ENCODE results near the gene MARK4.
A peak's percentile ranks its signal among the peaks of the same experiment; 100 is the strongest.

The MARK4 gene

DNA sequence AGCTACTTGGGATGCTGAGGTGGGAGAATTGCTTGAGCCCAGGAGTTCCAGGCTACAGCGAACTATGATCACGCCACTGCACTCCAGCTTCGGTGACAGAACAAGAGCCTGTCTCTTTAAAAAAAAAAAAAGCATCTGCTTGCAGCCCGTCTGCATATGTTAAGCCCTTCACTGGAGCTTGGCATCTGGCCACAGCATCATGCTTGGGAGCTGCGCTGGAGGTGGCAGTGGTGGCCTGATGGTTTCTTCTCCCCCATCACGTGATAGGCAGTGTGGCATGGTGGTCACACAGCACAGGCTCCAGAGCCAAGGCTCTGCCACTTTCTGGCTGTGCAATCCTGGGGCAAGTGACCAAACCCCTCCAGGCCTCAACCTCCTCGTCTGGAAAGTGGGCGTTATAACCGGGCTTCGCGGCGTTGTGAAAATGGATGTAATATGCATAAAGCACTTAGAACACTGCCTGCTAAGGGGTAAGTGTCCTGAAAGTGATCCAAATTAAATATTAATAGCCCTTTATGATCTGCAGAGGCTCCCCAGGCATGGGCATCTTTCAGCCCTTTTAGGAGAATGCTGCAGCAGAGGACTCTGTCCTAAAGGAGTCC lies 24.4 kb downstream of the MARK4 start:
- no peak for DNase-seq

DNA sequence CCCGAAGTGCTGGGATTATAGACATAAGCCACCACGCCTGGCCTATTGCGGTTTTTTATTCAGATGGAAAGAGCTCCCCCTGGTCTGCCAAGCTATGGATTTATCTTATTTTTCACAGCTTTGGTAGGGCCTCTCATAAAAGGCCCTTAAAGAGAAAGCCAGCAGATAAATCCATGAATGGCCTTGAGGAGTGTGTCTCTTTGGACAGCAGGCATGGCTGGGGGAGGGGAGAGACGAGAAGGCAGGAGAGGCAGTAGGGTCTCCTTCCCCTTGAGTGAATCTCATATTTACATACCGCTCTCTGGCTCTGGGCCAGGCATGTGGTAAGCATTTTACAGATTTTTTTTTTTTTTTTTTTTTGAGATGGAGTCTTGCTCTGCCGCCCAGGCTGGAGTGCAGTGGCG lies 25.2 kb downstream of the MARK4 start:
- no peak for DNase-seq

DNA sequence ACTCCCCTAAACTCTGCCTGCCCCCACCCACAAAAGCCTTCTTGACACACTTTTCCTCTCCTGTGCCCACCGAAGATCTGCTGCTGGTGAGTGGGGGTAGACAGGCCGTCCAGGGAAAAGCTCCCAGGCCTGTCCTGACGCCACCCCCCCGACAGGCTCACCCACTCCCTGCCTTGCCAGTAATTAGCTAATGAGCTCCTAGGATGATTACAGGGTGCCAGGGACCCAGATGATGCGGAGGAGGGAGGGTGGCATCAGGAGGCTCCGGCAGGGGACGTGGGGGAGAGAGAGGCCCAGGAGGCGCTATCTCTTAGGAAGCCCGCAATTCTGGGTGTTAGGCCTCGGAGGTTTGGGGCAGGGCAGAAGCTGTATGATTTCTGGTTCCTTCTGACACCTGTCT lies 27.0 kb downstream of the MARK4 start:
- no peak for DNase-seq

DNA sequence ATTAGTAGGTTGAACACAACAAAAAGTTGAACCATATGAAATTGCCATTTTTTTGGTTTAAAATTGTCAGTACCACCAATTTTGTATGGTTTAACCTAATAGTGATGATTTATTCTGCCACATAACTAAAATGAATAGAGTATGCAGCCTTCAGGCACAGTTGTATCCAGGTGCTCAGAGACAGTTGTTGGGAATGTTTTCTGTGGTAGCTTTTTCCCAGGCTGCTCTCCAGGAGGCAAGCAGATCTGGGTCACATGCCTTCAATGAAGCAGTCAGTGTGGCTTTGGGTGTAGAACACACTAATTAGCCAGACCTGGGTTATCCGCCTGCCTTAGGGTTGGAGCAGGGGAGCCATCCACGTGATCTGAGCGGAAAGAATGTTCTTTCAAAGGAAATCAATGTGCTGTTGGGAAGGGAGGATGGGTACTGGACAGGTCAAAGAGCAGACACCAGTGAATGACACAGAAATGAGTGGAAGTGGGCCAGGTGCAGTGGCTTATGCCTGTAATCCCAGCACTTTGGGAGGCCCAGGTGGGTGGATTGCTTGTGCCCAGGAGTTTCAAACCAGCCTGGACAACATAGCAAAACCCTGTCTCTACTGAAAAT lies 28.6 kb downstream of the MARK4 start:
- no peak for DNase-seq

DNA sequence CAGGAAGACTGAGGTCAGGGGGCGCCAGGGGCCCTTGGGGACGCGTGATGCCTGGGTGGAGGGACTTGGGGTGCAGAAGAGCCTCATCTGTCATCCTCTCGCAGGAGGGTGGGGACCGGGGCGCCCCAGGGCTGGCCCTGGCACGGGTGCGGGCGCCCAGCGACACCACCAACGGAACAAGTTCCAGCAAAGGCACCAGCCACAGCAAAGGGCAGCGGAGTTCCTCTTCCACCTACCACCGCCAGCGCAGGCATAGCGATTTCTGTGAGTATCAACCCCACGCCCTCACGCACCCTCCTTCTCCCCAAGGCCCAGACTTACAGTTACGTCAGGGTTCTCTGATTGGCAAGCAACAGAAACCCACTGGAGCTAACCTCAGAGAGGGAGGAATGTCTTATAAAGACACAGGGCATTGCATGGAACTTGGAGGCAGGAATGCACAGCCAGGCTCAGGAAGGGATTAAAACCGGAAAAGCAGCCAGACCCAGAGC lies 29.4 kb downstream of the MARK4 start:
- DNase-seq, result no peak

DNA sequence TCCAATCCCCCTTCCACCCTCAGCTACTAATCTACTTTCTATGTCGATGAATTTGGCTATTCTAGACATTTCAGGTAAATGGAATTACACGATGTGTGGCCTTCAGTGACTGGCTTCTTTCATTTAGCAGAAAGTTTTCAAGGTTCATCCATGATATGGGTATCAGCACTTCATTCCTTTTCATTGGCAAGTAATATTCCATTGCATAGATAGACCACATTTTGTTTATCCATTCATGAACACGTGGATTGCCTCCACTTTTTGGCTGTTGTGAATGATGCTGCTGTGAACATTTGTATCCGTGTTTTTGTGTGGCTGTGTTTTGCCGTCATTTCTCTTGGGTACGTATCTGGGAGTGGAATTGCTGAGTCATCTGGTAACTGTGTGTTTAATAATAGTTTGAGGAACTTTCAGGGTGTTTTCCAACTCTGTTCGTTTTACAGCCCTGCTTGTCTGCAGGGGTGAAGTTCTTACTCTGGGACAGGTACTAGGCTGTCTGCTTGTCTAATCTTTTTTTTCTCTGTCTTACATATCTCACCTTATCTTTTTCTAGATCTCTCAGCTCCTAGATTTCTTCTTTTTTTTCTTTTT lies 32.5 kb downstream of the MARK4 start:
- DNase-seq, result no peak

DNA sequence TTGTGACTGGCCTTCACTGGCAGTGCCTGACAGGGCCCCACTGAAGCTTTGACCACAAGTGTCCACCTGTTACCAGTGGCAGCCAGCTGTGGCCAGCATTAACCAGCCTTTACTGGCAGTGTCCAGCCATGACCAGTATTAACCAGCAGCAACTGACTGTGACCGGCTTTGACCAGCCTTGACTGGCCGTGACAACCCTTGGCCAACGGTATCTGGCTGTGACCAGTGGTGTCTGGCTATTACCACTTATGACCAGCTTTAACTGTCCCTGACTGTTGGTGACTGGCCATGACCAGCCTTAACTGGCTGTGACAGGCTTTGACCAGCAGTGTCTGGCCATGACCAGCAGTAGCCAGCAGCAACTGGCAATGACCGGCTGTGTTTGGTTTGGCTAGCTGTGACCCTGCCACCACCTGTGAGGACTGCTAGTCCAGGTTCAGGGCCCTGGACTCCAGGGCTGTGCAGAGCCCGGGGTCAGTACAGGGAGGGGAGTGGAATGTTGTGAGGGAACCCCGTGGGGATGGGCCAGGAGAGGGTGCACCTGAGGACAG lies 39.4 kb downstream of the MARK4 start:
- DNase-seq, result no peak

DNA sequence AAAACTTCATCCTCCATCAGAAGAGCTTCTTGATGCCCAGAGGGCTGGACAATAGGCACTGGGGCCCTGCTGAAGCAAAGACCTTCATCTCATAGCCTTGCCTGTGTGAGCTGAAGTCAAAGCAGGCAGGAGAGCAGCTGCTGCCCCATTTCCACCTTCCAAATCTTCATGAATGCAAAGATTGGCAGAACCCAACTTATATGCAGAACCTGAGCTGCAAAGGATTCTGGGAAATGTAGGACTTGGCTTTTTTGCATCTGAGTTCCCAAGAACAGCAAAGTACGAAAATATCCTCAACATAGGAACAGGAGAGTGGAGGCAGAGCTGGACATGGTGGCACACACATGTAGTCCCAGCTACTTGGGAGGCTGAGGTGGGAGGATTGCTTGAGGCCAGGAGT lies 40.8 kb downstream of the MARK4 start:
- DNase-seq, result no peak

DNA sequence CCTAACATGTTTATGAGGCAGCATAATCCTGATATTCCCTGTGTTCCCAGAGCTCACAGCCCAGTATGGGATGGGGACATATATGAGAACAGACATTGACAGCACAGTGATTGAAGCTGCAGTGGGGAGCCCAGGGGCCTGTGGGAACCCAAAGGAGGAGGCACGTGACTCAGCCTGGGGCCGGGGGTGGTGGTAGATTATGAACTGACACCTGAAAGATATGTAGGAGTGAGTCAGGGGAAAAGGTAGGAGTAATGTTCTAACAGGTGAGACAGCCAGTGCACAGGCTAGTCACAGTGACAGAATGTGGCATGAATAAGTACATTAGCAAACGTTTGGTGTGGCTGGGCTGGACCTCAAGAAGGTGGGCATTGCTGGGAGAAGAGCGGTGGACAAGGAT lies 42.6 kb downstream of the MARK4 start:
- DNase-seq, result peak in 1 of 2 experiments; percentile 6

DNA sequence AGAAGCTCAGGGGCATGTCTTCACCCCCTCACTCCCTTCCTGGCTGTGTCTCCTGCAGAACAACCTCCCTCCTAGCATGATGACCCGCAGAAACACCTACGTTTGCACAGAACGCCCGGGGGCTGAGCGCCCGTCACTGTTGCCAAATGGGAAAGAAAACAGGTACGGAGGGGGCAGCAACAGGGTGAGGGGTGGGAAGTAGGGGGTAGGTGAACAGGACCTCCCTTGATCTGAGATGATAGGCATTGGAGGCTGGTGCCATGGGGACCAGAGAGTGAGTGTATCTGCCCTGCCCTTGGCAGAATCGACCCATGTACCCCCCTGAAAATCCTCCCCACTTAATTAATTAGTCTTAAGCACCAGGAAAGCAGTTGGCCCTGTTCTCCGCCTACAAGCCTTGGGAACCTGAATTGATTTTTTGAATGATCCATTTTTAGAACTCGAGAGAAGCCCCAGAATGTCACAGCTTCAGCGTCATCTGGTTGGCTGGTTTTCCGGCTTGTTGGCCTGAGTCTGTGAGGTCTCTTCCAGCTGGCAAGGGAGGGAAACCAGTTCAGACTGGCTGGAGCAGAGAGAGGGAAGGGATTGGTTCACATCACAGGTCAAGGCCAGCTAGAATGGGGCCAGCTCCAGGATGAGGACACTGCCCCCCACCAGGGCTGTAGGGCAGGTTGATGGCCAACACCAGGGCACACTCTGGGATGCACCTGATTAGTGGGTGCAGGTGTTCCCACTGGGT lies 43.4 kb downstream of the MARK4 start:
- no peak for DNase-seq

DNA sequence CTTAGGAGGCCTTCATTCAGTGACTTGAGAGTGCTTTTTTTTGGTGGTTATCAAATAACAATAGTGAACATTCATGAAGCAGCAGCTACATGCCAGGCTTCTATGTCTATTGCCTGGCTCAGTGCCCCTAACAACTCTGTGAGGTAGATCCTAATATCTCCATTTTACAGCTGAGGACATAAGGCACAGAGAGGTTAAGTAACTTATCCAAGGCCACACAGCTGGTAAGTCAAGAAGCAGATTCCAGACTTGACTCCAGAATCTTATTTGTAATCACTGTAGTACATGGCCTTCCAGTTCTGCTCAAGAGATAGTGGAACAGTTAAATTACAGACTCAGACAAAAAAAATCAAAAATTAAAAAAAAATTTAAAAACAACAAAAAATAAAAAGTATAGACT lies 44.8 kb downstream of the MARK4 start:
- DNase-seq, result no peak

DNA sequence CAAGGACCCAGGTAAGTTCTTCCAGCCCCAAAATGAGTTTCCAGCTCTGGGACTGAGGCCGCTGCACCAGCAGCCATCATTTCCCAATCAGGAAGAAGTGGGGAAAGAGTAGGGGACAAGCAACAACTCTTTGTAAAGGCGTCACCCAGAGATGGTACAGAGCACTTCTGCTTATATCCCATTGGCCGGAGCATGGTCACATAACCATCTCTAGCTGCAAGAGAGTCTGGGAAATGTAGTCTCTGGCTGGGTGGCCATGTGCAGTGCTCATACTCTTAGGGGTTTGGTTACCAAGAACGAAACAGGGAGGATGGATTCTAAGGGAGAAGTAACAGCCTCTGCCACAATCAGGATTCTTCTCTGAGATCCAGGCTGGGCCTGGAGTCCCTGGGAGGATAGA lies 45.3 kb downstream of the MARK4 start:
- DNase-seq, result no peak

DNA sequence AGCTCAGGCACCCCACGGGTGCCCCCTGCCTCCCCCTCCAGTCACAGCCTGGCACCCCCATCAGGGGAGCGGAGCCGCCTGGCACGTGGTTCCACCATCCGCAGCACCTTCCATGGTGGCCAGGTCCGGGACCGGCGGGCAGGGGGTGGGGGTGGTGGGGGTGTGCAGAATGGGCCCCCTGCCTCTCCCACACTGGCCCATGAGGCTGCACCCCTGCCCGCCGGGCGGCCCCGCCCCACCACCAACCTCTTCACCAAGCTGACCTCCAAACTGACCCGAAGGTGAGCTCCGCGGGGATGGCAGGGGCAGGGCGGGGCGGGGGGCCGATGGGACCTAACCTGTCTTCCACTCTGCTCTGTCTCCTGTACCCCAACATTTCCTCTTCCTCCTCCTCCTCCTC lies 46.6 kb downstream of the MARK4 start:
- DNase-seq, result no peak

DNA sequence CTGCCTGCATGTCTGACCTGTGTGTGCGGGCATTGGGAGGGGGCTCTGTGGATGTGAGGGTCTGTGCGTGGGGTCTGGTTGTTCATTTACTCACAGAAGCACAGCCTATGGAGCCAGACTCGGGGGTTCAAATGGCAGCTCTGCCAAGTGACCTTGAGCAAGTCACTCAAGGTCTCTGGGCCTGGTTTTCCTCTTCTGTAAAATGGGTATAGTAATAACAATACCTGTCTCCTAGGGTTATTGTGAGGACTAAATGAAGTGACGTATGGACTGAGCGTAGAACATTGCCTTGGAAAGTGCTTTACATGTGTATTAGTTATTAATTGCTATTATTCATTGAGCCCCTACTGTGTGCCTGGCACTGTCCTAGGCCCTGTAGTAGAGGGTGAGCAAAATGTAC lies 47.2 kb downstream of the MARK4 start:
- no peak for DNase-seq

DNA sequence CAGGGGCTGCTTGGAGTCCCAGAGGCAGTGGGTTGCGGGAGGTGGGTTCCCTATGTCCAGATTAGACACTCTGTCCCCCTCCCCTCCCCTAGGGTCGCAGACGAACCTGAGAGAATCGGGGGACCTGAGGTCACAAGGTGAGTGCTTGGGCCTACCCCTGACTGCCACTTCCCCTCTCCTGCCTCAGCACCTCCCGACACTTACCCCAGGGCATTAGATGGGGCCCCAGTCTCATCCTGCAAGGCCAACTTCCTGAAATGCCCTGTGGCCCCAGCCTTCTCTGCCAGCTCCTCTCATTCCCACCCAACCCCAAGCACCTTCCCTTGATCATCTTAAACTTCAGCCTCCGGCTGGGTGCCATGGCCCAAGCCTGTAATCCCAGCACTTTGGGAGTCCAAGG lies 48.6 kb downstream of the MARK4 start:
- no peak for DNase-seq

DNA sequence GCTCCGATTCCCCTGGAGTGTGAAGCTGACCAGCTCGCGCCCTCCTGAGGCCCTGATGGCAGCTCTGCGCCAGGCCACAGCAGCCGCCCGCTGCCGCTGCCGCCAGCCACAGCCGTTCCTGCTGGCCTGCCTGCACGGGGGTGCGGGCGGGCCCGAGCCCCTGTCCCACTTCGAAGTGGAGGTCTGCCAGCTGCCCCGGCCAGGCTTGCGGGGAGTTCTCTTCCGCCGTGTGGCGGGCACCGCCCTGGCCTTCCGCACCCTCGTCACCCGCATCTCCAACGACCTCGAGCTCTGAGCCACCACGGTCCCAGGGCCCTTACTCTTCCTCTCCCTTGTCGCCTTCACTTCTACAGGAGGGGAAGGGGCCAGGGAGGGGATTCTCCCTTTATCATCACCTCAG lies 51.3 kb downstream of the MARK4 start:
- no peak for DNase-seq

DNA sequence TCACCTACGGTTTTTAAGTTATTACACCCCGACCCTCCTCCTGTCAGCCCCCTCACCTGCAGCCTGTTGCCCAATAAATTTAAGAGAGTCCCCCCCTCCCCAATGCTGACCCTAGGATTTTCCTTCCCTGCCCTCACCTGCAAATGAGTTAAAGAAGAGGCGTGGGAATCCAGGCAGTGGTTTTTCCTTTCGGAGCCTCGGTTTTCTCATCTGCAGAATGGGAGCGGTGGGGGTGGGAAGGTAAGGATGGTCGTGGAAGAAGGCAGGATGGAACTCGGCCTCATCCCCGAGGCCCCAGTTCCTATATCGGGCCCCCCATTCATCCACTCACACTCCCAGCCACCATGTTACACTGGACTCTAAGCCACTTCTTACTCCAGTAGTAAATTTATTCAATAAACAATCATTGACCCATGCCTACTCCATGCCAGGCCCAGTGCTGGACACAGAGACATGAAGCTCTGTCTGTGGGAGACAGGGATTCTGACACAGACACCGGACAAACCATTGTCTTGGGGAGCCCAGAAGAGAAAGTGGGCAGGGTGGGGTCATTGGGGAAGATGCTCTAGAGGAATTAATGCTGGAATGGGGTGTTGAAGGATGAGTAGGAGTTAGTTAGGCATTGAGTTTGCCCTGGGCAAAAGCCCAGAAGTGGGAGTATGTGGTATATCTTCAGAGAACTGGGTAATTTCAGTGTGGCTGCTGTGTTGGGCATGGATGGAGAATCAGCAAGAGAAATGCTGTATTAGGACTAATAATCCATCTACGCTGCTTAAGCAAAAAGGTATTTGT lies 52.4 kb downstream of the MARK4 start:
- no peak for DNase-seq

DNA sequence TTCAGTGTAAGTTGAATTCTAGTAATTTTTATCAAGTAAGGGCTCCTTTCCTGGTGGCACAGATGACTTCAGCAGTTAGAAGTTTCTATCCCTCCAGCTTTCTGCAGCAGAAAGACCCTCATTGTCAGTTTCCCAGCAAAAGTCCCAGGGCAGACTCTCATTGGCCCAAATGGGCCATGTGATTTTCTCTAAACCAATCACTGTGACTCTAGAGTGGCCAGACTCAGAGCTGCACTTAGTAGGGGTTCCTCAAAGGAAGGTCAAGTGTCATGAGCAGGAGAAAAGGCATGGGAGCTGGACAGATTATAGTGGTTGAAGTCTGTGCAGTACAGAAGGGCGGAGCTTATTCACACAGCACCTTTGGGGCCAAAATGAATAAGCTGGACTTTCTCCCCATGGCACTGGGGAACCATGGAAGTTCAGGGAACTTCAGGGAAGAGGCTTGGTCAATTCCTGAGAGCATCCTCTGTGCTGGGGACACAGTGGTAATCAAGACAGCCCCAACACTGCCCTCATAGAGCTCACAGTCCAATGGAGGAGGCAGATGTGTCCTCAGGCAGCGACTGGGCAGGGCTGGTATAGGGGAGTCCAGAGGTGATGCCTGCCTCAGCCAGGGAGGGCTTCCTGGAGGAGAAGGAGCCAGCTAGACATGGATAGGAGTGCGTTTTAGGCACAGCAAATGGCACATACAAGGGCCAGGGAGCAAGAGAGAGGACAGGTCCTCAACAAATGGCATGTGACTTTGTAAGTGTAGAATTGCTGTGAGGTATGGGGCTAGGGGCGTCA lies 53.3 kb downstream of the MARK4 start:
- DNase-seq, result no peak

DNA sequence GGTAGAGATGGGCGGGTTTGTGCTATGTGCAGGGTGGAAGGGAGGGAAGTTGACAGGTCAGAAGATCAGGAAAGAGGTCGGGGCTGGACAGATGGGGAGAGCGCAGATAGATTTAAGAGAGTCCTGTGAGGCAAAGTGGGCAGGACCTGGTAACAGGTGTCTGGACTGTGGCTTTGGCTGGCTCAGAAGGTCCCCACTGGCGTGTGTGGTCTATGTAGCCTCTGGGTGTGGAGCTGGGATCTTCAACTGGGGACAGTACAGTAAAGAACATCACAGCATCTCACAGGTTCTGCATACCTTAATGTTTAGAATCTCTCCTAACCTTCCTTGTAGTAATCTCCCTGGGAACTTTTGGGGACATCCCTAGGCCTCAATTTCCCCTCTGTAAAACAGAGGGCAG lies 53.9 kb downstream of the MARK4 start:
- no peak for DNase-seq

DNA sequence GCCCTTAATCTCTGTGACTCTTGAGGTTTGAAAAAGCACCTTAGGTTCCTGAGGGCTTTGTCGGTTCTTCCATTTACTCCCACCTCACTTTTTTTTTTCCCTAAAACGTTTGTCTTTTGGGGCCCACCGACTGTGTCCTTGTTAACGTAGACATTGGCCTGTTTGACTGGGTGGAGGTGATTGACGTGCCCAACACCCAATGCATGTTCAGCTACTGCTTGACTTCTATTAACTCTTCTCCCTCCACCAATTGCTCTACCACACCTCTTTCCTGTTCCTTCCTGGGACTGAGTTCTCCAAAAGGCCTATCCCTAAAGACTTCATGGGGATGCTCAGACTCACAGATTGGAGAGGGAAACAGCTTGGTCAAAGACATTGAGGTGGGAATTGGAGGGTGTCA lies 54.4 kb downstream of the MARK4 start:
- DNase-seq, result no peak

DNA sequence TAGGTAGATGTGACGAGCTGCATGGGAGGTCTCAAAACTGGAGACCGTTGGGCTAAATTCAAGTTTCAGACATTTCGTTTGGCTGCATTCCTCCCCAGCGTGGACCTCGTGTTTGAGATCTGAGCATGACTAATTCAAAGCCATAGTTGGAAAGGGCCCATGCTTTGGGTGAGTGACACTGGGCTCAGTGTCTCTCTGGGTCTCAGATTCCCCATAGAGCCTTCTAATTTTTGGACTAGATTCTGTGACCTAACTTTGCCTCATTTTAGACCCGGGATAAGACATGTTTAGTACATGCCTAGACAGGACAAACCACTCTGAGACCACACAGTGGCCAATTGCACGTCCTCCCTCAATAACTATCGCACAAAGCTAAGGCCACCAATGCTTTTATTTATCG lies 55.0 kb downstream of the MARK4 start:
- no peak for DNase-seq

DNA sequence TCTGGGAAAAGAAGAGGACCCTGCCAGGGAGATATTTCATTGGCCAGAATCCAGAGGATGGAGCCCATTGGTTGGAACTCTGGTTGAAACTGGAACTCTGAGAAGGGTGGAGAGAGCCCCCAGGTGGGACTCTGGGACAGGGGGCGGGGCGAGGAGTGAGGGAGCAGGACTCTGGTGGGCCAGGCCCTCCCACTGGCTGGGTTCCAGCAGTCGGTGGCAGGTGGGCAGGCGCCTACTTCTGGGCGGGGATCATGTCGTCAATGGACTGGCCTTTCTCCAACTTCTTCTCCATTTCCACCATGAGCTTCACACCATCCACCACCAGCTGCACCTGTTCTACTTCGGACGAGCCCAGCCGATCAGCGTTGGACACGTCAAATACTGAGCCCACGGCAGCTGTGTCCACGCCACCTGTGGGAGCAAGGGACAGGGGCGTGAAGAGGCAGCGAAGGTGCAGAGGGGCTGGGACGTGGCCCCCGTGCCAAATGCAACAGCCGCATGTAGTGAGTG lies 55.5 kb downstream of the MARK4 start:
- no peak for DNase-seq
